ENCODE results near the gene BAIAP2L1.
"Not testable (repeated sequence)": the region's sequence is repeated elsewhere in the genome, so short reads cannot be mapped to it uniquely, and the experiment has no call there.

BAIAP2L1 gene

GRCh38 chr7:98398567-98399372, 2.1 kb downstream of the BAIAP2L1 start:
- DNase-seq (ENCODE audit: low read depth) = no peak

- DNase-seq (ENCODE audit: low read depth) = no peak
These were observed 4.1 kb downstream of the BAIAP2L1 start for GRCh38 chr7:98396768-98397167.

- no peak for DNase-seq (ENCODE audit: low read depth)
These were observed 4.9 kb downstream of the BAIAP2L1 start for GRCh38 chr7:98395951-98396350.

- no peak for DNase-seq (ENCODE audit: low read depth)
These were observed 5.4 kb downstream of the BAIAP2L1 start for GRCh38 chr7:98395481-98395880.

GRCh38 chr7:98394377-98394836, 6.5 kb downstream of the BAIAP2L1 start:
- DNase-seq (ENCODE audit: low read depth) = no peak

- DNase-seq (ENCODE audit: low read depth) = no peak
These were observed 13.2 kb downstream of the BAIAP2L1 start for GRCh38 chr7:98387544-98388226.

- DNase-seq (ENCODE audit: low read depth) = no peak
These were observed 13.8 kb downstream of the BAIAP2L1 start for GRCh38 chr7:98387131-98387530.

GRCh38 chr7:98385532-98385931, 15.4 kb downstream of the BAIAP2L1 start:
- DNase-seq (ENCODE audit: low read depth) = not testable (repeated sequence)

- DNase-seq (ENCODE audit: low read depth) = no peak
These were observed 22.6 kb downstream of the BAIAP2L1 start for GRCh38 chr7:98378210-98378819.

- DNase-seq (ENCODE audit: low read depth) = no peak
These were observed 24.2 kb downstream of the BAIAP2L1 start for GRCh38 chr7:98376711-98377110.

GRCh38 chr7:98375664-98376063, 25.2 kb downstream of the BAIAP2L1 start:
- DNase-seq (ENCODE audit: low read depth) = no peak

- DNase-seq (ENCODE audit: low read depth) = no peak
These were observed 26.6 kb downstream of the BAIAP2L1 start for GRCh38 chr7:98374285-98374680.

- DNase-seq (ENCODE audit: low read depth) = no peak
These were observed 27.9 kb downstream of the BAIAP2L1 start for GRCh38 chr7:98372993-98373392.

- DNase-seq (ENCODE audit: low read depth) = no peak
These were observed 31.2 kb downstream of the BAIAP2L1 start for GRCh38 chr7:98369726-98370125.

- no peak for DNase-seq (ENCODE audit: low read depth)
These were observed 32.2 kb downstream of the BAIAP2L1 start for GRCh38 chr7:98368716-98369115.

- DNase-seq (ENCODE audit: low read depth) = no peak
These were observed 34.3 kb downstream of the BAIAP2L1 start for GRCh38 chr7:98366562-98366938.

- DNase-seq (ENCODE audit: low read depth) = no peak
These were observed 34.9 kb downstream of the BAIAP2L1 start for GRCh38 chr7:98365863-98366561.

- DNase-seq (ENCODE audit: low read depth) = no peak
These were observed 36.7 kb downstream of the BAIAP2L1 start for GRCh38 chr7:98364220-98364619.

GRCh38 chr7:98362517-98362916, 38.4 kb downstream of the BAIAP2L1 start:
- DNase-seq (ENCODE audit: low read depth) = no peak

- DNase-seq (ENCODE audit: low read depth) = no peak
These were observed 40.4 kb downstream of the BAIAP2L1 start for GRCh38 chr7:98360221-98361130.

GRCh38 chr7:98359395-98359794, 41.5 kb downstream of the BAIAP2L1 start:
- no peak for DNase-seq (ENCODE audit: low read depth)

Measured in activated T-helper 1 cell treated with Interleukin-2 at 50 U/mL for 16 hours (primary cell).